GM12865 (cell line): Measurements from ENCODE around the gene ME1.
A peak's percentile ranks its signal among the peaks of the same experiment; 100 is the strongest.

ENCODE experiments used
- DNase-seq: peaks from one replicate; pipeline ENCODE4 v3.0.0; 2010; ENCODE audit warnings: low read depth
- H3K4me3 ChIP-seq: 2 replicates; pipeline ENCODE4 v1.5.1; 2011; ENCODE audit warnings: mild to moderate bottlenecking, low read depth, low read length, control low read depth
- CTCF ChIP-seq: IDR thresholded peaks from 2 replicates; pipeline ENCODE4 v1.5.1; 2011; ENCODE audit warnings: low read length, control low read depth, low read depth, inconsistent platforms; ENCODE audit not compliant: insufficient read depth; ENCODE audit errors: missing control alignments

Gene ME1

DNA sequence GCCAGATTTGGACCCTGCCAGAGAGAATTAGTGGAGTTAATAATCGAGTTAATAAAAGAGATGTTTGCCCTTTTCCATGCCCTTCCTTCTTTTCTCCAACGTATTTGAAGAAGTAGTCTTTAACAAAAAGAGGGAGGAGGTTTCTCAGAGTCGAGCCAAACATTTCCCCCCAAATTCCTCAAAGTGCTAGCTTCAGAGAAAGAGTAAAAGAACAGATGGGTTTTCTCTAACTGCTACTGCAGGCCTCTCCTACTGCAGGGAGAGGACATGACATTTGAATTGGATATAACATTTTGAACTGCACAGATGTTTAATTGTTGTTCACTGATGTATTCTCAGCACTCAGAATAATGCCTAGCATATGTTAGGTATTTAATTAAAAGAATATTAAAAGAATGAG lies 212.2 kb downstream of the ME1 start:
- no peak for TF ChIP-seq CTCF
- no peak overlapping the region for H3K4me3 ChIP-seq
- DNase-seq = no peak

DNA sequence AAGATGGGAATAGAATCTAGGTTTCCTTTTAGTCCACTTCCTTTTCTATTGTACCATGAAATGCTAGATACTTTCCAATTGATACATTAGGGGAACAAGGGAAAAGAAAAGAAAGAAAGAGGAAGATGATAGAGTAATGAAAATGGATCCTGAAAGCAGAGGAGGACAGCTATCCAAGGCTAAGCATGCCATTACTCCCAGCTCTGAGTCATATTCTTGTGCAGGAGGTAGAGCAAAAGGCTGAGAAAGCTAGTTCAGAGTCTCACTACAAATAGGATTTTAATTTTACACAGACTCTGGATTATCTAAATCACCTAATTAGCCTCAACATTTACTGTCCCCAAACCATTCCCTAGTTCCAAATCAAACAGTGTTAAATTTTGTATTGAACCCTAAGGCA lies 214.0 kb downstream of the ME1 start:
- no peak for DNase-seq
- no peak overlapping the region for H3K4me3 ChIP-seq
- TF ChIP-seq CTCF = no peak

DNA sequence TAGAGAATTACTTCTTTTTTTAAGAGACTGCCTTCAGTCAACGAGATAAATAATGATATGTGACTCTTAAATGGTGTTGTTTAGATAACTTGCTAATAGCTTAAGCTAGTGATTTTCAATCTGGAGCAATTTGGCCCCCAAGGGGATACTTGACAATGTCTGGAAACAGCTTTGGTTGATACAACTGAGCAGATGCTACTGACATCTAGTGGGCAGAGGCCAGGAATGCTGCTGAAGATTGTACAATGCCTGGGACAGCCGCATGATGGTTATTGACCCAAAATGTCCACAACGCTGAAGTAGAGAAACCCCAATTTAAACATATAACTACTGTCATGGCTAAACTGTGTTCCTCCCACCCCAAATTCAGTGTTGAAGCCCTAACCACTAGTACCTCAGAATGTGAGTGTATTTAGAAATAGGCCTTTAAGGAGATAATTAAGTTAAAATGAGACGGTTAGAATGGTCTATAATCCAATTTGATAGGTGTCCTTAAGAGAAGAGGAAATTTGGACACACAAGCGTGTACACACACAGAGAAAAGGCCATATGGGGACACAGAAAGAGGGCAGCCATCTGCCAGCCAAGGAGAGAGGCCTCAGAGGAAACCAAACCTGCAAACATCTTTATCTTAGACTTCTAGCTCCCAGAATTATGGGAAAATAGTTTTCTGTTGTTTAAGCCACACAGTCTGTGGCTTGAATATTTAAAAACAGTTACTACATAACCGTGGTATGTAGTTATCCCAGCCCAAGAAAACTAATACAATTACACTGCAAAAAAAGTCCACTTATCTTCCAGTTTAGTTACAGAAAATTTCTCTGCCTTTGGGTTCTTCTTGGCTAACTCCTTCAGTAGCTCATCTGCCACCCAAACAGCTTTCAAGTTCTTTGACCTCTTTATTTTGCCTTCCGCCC lies 215.5 kb downstream of the ME1 start:
- no peak overlapping the region for H3K4me3 ChIP-seq
- peak; percentile 78 for TF ChIP-seq CTCF
- peak; percentile 80 for DNase-seq

- no peak for TF ChIP-seq CTCF
- no peak for DNase-seq
- no peak overlapping the region for H3K4me3 ChIP-seq
Observed at GRCh38 chr6:83202031-83202430, 228.8 kb downstream of the ME1 start.

GRCh38 chr6:83199863-83200225 lies 231.0 kb downstream of the ME1 start:
- TF ChIP-seq CTCF = no peak
- no peak overlapping the region for H3K4me3 ChIP-seq
- no peak for DNase-seq

DNA sequence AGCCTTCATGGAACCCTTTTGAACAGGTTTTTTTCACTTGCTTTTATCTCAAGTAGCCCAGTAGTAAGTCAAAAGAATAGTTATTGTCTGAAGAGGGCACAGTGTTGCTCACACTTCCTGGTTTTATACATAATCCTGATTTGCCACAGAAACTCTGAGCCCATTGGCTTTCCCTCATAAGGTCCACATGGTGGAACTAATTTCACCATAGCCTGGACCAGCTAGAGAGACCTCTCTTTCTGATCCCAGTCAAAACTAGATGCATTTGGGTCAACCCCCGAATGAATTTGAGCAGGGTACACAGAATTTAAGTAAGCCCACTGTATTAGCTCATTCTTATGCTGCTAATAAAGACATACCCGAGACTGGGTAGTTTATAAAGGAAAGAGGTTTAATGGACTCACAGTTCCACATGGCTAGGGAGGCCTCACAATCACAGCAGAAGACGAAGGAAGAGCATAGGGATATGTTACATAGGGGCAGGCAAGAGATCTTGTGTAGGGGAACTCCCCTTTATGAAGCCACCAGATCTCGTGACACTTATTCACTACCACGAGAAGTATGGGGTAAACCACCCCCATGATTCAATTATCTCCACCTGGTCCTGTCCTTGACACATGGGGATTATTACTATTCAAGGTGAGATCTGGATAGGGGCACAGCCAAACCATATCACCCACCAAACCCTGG lies 231.5 kb downstream of the ME1 start:
- no peak for TF ChIP-seq CTCF

More for the DNA sequence above, 231.5 kb downstream of the ME1 start:
- peak; percentile 18 for DNase-seq
- no peak overlapping the region for H3K4me3 ChIP-seq
